Embryonic facial prominence (tissue), 1 donor: Measurements from ENCODE around the gene FER.

Experiments
- DNase-seq: peaks from one replicate; pipeline ENCODE4 v3.0.0-alpha.2; 2016; ENCODE audit errors: extremely low spot score

Gene FER

GRCh38 chr5:109246395-109246794 is 498.7 kb downstream of the FER start:
- no peak for DNase-seq
